Measurements from ENCODE around the gene CDH4. TPM values are rescaled to one million over a fixed set of nuclear protein-coding genes. Genes with fewer than 3 reads are reported as not detected.

The CDH4 gene
- total and polyA plus RNA-seq, 2 donors (not counting 3 experiments of a cell fraction or from before 2014, with no cell fraction given): 0.17 to 0.51 TPM

DNA sequence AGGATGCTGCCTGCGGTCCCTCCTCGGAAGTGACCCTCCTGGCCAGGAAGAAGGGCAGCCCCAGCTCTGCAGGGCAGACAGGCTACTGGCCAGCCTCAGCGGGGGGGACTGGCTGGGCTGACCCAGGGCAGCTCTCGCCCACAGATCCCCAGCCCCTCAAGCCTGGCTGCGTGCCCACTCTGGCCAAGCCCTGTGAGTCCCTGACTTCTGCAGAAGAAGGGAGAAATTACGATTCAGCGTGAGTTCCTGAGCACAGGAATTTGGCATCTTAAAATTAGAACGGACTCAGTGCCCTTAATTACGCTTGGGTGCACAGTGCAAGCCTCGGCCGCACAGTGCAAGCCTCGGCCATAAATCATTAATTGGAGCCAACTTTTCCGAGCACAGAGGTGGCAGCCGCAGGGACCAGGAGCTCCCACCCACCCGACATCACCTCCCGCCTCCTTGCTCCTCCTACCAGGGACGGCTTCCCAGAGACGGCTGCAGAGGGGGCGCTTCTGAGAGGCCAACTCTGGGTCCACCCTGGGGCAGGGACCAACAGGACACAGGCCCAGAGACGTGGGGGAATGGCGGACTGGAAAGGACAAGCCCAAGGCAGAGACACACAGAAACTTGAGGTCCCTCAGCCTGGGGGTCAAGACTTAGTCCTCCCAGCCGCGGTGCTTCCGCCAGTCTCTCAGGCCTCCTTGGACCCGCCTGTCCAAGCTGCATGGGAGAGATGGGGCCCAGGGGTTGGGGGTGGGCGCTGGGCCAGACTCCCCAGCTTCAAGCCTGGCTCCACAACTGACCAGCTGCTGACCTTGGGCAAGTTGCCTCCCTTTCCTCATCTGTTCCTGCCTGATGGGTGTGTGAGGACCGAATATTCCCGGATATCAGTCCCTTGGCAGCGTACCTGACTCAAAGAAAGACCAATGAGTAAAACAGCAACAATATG, 648.2 kb downstream of the CDH4 start:
- TF ChIP-seq FOS (IDR thresholded peaks at IDR 0.05; ENCODE audit: borderline replicate concordance, insufficient read depth, low read length): no peak
- TF ChIP-seq POLR2A (IDR thresholded peaks at IDR 0.05; ENCODE audit: low read depth, low read length): no peak
- no peak for TF ChIP-seq GATA2 (IDR thresholded peaks at IDR 0.05; ENCODE audit: insufficient read depth, insufficient read length, low read depth, low read length)
- TF ChIP-seq MYC (IDR thresholded peaks at IDR 0.05; ENCODE audit: low read depth, low read length): no peak
- no peak for TF ChIP-seq JUN (IDR thresholded peaks at IDR 0.05; ENCODE audit: borderline replicate concordance, insufficient read depth, insufficient read length, low read depth)
- TF ChIP-seq, protein P1, sequence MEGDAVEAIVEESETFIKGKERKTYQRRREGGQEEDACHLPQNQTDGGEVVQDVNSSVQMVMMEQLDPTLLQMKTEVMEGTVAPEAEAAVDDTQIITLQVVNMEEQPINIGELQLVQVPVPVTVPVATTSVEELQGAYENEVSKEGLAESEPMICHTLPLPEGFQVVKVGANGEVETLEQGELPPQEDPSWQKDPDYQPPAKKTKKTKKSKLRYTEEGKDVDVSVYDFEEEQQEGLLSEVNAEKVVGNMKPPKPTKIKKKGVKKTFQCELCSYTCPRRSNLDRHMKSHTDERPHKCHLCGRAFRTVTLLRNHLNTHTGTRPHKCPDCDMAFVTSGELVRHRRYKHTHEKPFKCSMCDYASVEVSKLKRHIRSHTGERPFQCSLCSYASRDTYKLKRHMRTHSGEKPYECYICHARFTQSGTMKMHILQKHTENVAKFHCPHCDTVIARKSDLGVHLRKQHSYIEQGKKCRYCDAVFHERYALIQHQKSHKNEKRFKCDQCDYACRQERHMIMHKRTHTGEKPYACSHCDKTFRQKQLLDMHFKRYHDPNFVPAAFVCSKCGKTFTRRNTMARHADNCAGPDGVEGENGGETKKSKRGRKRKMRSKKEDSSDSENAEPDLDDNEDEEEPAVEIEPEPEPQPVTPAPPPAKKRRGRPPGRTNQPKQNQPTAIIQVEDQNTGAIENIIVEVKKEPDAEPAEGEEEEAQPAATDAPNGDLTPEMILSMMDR (IDR thresholded peaks at IDR 0.05; ENCODE audit: extremely low read depth in 1 of 2, insufficient read depth in 1 of 2, low read depth in 1 of 2, low read length in 2 of 2): no peak
- no peak for TF ChIP-seq POLR2AphosphoS5 (IDR thresholded peaks at IDR 0.05; ENCODE audit: insufficient read depth, low read depth, low read length)
- TF ChIP-seq, protein P2, sequence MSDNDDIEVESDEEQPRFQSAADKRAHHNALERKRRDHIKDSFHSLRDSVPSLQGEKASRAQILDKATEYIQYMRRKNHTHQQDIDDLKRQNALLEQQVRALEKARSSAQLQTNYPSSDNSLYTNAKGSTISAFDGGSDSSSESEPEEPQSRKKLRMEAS (IDR thresholded peaks at IDR 0.05; ENCODE audit: insufficient read depth, insufficient read length): no peak
- no peak for TF ChIP-seq EZH2 (IDR thresholded peaks at IDR 0.05; ENCODE audit: borderline replicate concordance, low read depth, low read length, severe bottlenecking)
- no peak overlapping the region for H2AFZ ChIP-seq (ENCODE audit: low read depth, low read length)
- H3K4me3 ChIP-seq (replicated peaks in 1 of 3; ENCODE audit: insufficient read depth in 1 of 3, low read depth in 1 of 3, low read length in 3 of 3): no peak overlapping the region
- CTCF ChIA-PET: interaction anchor here (0.6 kb wide), 1 partner anchor 311 kb away, joined by 3 read pairs; no protein-coding TSS in a partner anchor
- no peaks in the 10 kb centered on the region for H3K9me1 ChIP-seq (replicated peaks; ENCODE audit: control insufficient read depth, extremely low read depth, insufficient read depth, low read length)
- no peaks in the 10 kb centered on the region for H3K36me3 ChIP-seq (ENCODE audit: control insufficient read depth in 2 of 2, extremely low read depth in 1 of 2, insufficient read depth in 2 of 2, low read length in 2 of 2)
- H3K27ac ChIP-seq (ENCODE audit: insufficient read depth, low read depth, low read length): no peak overlapping the region
- DNase-seq (ENCODE audit: low read depth, low spot score) (no peak), FAIRE-seq (no peak)
- POLR2A ChIA-PET: no interaction called here
- no peaks in the 10 kb centered on the region for H4K20me1 ChIP-seq (replicated peaks; ENCODE audit: control insufficient read depth, extremely low read depth, insufficient read depth, low read length)
- H3K9me3 ChIP-seq (replicated peaks; ENCODE audit: control insufficient read depth, insufficient read depth, low read length): no peaks in the 10 kb centered on the region
- no peak overlapping the region for H3K4me2 ChIP-seq (ENCODE audit: insufficient read depth, low read length)
- H3K4me1 ChIP-seq (ENCODE audit: control insufficient read depth, extremely low read depth, insufficient read depth, low read length): no peaks in the 10 kb centered on the region
- dilution Hi-C loops (cut with MboI; ENCODE audit: extremely low pct_ligation_motif_present, low sequenced_read_pairs): no loop called here
- BruUV-seq (replicated peaks): no TSS peak
- H3K27me3 ChIP-seq (ENCODE audit: control insufficient read depth in 2 of 2, insufficient read depth in 2 of 2, low read length in 2 of 2): no peaks in the 10 kb centered on the region
- H3K9ac ChIP-seq (replicated peaks; ENCODE audit: extremely low read depth, insufficient read depth, low read length): no peak overlapping the region
- H3K79me2 ChIP-seq (ENCODE audit: control insufficient read depth, insufficient read depth, low read length): no peaks in the 10 kb centered on the region
- intact Hi-C loops (cut with micrococcal nuclease): no loop called here

Data from endothelial cell of umbilical vein (primary cell).